CD14-positive monocyte (primary cell): ENCODE measurements around the gene POLE. TPM values are rescaled to one million over a fixed set of nuclear protein-coding genes. Genes with fewer than 3 reads are reported as not detected.

Source experiments
- DNase-seq, 3 donors: peaks; one replicate each; pipeline ENCODE4 v3.0.0-alpha.2; 2011 to 2022
- H2AFZ ChIP-seq: 2 replicates; pipeline ENCODE4 v1.6.0; 2012; ENCODE audit warnings: mild to moderate bottlenecking, low read depth, low read length, inconsistent platforms; ENCODE audit not compliant: insufficient read depth, poor library complexity, severe bottlenecking
- H3K27ac ChIP-seq, 2 donors: 1 replicate in 1 of 2; 2 replicates in 1 of 2; pipeline ENCODE4 v1.5.1; 2012 to 2013; ENCODE audit warnings: low read length in 2 of 2, control low read depth in 1 of 2, inconsistent platforms in 1 of 2, low read depth in 1 of 2, mild to moderate bottlenecking in 1 of 2
- H3K27me3 ChIP-seq, 2 donors: one replicate each; pipeline versions ENCODE4 v1.6.0 to v1.6.1; 2011 to 2013; ENCODE audit warnings: low read length in 2 of 2; ENCODE audit not compliant: control insufficient read depth in 2 of 2, insufficient read depth in 2 of 2
- H3K36me3 ChIP-seq, 2 donors: replicated peaks in 1 of 2; 1 replicate in 1 of 2; 2 replicates in 1 of 2; pipeline versions ENCODE4 v1.5.1 to v1.6.1; 2012 to 2013; ENCODE audit warnings: low read length in 2 of 2, control low read depth in 1 of 2, inconsistent platforms in 1 of 2, mild to moderate bottlenecking in 1 of 2; ENCODE audit not compliant: insufficient read depth in 2 of 2, control insufficient read depth in 1 of 2
- H3K4me1 ChIP-seq, 2 donors: 1 replicate in 1 of 2; 2 replicates in 1 of 2; pipeline versions ENCODE4 v1.5.1 to v1.6.1; 2012 to 2013; ENCODE audit warnings: low read length in 2 of 2, control low read depth in 1 of 2, inconsistent platforms in 1 of 2, mild to moderate bottlenecking in 1 of 2, moderate library complexity in 1 of 2; ENCODE audit not compliant: insufficient read depth in 2 of 2, control insufficient read depth in 1 of 2
- H3K4me2 ChIP-seq: replicated peaks from 2 replicates; pipeline ENCODE3; 2012; ENCODE audit warnings: low read length, moderate library complexity, mild to moderate bottlenecking; ENCODE audit not compliant: poor library complexity, severe bottlenecking; ENCODE audit errors: extremely low read depth
- H3K4me3 ChIP-seq, 3 experiments: fragments of 200-600 bp in 1 of 3; sonication (generic) in 1 of 3; replicated peaks in 1 of 3; 1 replicate in 2 of 3; 2 replicates in 1 of 3; pipeline ENCODE4 v1.5.1; 2011 to 2013; ENCODE audit warnings: low read length in 3 of 3, mild to moderate bottlenecking in 3 of 3, control low read depth in 2 of 3, low read depth in 2 of 3, inconsistent platforms in 1 of 3, moderate library complexity in 1 of 3
- H3K79me2 ChIP-seq: 2 replicates; pipeline ENCODE4 v1.6.0; 2012; ENCODE audit warnings: mild to moderate bottlenecking, control low read depth, inconsistent platforms, low read length, moderate library complexity; ENCODE audit not compliant: insufficient read depth
- H3K9ac ChIP-seq: 2 replicates; pipeline ENCODE4 v1.6.0; 2017; ENCODE audit warnings: low read length, mild to moderate bottlenecking; ENCODE audit not compliant: insufficient read depth, poor library complexity, severe bottlenecking
- H3K9me3 ChIP-seq, 2 donors: replicated peaks in 1 of 2; 1 replicate in 1 of 2; 2 replicates in 1 of 2; pipeline versions ENCODE4 v1.5.1 to v1.6.1; 2012 to 2013; ENCODE audit warnings: low read length in 2 of 2, control low read depth in 1 of 2; ENCODE audit not compliant: control insufficient read depth in 1 of 2, insufficient read depth in 1 of 2
- H4K20me1 ChIP-seq: 2 replicates; pipeline ENCODE4 v1.6.0; 2012; ENCODE audit warnings: mild to moderate bottlenecking, low read length, control low read depth, moderate library complexity; ENCODE audit not compliant: insufficient read depth
- H3K27ac Mint-ChIP-seq, 7 donors: one replicate each; pipeline ENCODE4 v1.8.0; 2020; ENCODE audit warnings: mild to moderate bottlenecking in 7 of 7, mixed read lengths in 7 of 7, moderate library complexity in 6 of 7, inconsistent platforms in 2 of 7
- H3K27me3 Mint-ChIP-seq, 3 donors: one replicate each; pipeline ENCODE4 v1.8.0; 2021 to 2022; ENCODE audit warnings: low read depth in 3 of 3, mild to moderate bottlenecking in 3 of 3, mixed read lengths in 3 of 3, moderate library complexity in 3 of 3, inconsistent platforms in 1 of 3
- H3K36me3 Mint-ChIP-seq, 2 donors: one replicate each; pipeline ENCODE4 v1.8.0; 2020; ENCODE audit warnings: mixed read lengths in 2 of 2, inconsistent platforms in 1 of 2, mild to moderate bottlenecking in 1 of 2
- H3K4me1 Mint-ChIP-seq: one replicate; pipeline ENCODE4 v1.8.0; 2020; ENCODE audit warnings: mild to moderate bottlenecking, mixed read lengths
- H3K4me3 Mint-ChIP-seq, 2 donors: one replicate each; pipeline ENCODE4 v1.8.0; 2020; ENCODE audit warnings: mild to moderate bottlenecking in 2 of 2, mixed read lengths in 2 of 2, moderate library complexity in 1 of 2
- H3K9me3 Mint-ChIP-seq, 7 donors: one replicate each; pipeline ENCODE4 v1.8.0; 2020 to 2022; ENCODE audit warnings: mixed read lengths in 7 of 7, mild to moderate bottlenecking in 6 of 7, moderate library complexity in 6 of 7, inconsistent platforms in 2 of 7
- CTCF ChIP-seq: fragments of 200-600 bp; IDR thresholded peaks from one replicate; pipeline ENCODE4 v1.8.0; 2022; ENCODE audit warnings: antibody characterized with exemption, mild to moderate bottlenecking
- WGBS: methylation state at CpG from one replicate; pipeline ENCODE4 v1.1.5; 2013; ENCODE audit warnings: missing lambda C conversion rate; ENCODE audit not compliant: insufficient coverage; 5-methylcytosine and 5-hydroxymethylcytosine counted together
- intact Hi-C, 2 donors: fragments of 100-400 bp; cut with micrococcal nuclease; formaldehyde crosslinking; loops; one replicate each; pipeline versions ENCODE4 v1.15.0 to v1.15.1; 2023
- polyA plus RNA-seq, 3 donors: library from polyadenylated mRNA; depleted of rRNA in 1 of 3; unstranded in 2 of 3; stranded (reverse) in 1 of 3; fragments of 300-500 nt in 2 of 3; fragments of >200 nt in 1 of 3; fragmentation: Illumina TruSeq in 2 of 3; gene quantifications; 1 replicate in 2 of 3; 2 replicates in 1 of 3; pipeline ENCODE4 v1.2.3, GENCODE V29; 2012 to 2021

POLE gene
- polyA plus RNA-seq, 3 donors = 1.00 to 24.2 (median 2.2) TPM

- Histone ChIP-seq H3K9me3 (no peaks in the 10 kb centered on the region), H3K9ac (no peak overlapping the region), H3K79me2 (peaks cover 51% of the 10 kb centered on the region), H4K20me1 (no peaks in the 10 kb centered on the region), H3K36me3 (peaks cover 0 to under 1% of the 10 kb centered on the region in 2 donors), H3K4me3 (no peak overlapping the region), H3K4me1 (peaks cover 6 to 23% of the 10 kb centered on the region in 2 donors), H2AFZ (no peak overlapping the region), H3K27me3 (peaks cover 0 to 2% of the 10 kb centered on the region in 2 donors), H3K27ac (no peak overlapping the region), H3K4me2 (no peak overlapping the region)
- Mint-ChIP-seq H3K9me3 (peaks cover 0 to 5% (median 1%) of the 10 kb centered on the region in 7 donors), H3K36me3 (peaks cover 6 to 8% of the 10 kb centered on the region in 2 donors), H3K4me3 (peak overlapping the region in 1 of 2 donors; percentile 55), H3K27me3 (peaks cover 3 to 10% (median 6%) of the 10 kb centered on the region in 3 donors), H3K27ac (no peak overlapping the region), H3K4me1 (peaks cover 19% of the 10 kb centered on the region)
- no peak for DNase-seq
- WGBS = 80% methylated on average over 2 of the region's 5 CpGs
- intact Hi-C loops = loop anchor here in 1 of 2 donors (10.0 kb wide), 1 partner anchor 139 kb away; the partner anchor contains the start of gene GOLGA3
- no peak for TF ChIP-seq CTCF
Measured at GRCh38 chr12:132685400-132685799, 1.7 kb downstream of the POLE start.

GRCh38 chr12:132677492-132677891 is 9.7 kb downstream of the POLE start:
- Histone ChIP-seq H4K20me1 (no peaks in the 10 kb centered on the region), H3K9me3 (no peaks in the 10 kb centered on the region), H3K4me3 (no peak overlapping the region), H3K9ac (no peak overlapping the region), H3K36me3 (peaks cover 56 to 76% of the 10 kb centered on the region in 2 donors), H2AFZ (no peak overlapping the region), H3K79me2 (peaks cover 26% of the 10 kb centered on the region), H3K4me1 (no peaks in the 10 kb centered on the region), H3K27ac (no peak overlapping the region), H3K4me2 (no peak overlapping the region), H3K27me3 (no peaks in the 10 kb centered on the region)
- intact Hi-C loops = no loop called here
- peaks cover 0 to 2% (median 0%) of the 10 kb centered on the region in 3 donors for H3K27me3 Mint-ChIP-seq
- 97% methylated on average over 5 of the region's 9 CpGs for WGBS
- no peak overlapping the region for H3K27ac Mint-ChIP-seq
- DNase-seq = no peak
- no peak for TF ChIP-seq CTCF
- H3K4me3 Mint-ChIP-seq = no peak overlapping the region
- H3K9me3 Mint-ChIP-seq = no peaks in the 10 kb centered on the region
- H3K4me1 Mint-ChIP-seq = no peaks in the 10 kb centered on the region
- H3K36me3 Mint-ChIP-seq = peaks cover 65 to 86% of the 10 kb centered on the region in 2 donors
